Stimulated activated CD4-positive, alpha-beta T cell treated with anti-CD3 and anti-CD28 coated beads, Interleukin-15, amount 100 ng/mL, for 24 hours (primary cell): ENCODE measurements around the gene SHQ1.
"Not testable (repeated sequence)": the region's sequence is repeated elsewhere in the genome, so short reads cannot be mapped to it uniquely, and the experiment has no call there.

Experiments used
- DNase-seq: peaks from one replicate; pipeline ENCODE4 v3.0.0-alpha.2; 2020

SHQ1 gene

GRCh38 chr3:72798552-72799195, 49.6 kb downstream of the SHQ1 start:
- DNase-seq = no peak

GRCh38 chr3:72797773-72798543, 50.3 kb downstream of the SHQ1 start:
- no peak for DNase-seq

GRCh38 chr3:72794079-72794478, 54.2 kb downstream of the SHQ1 start:
- no peak for DNase-seq

- no peak for DNase-seq
These were observed 57.1 kb downstream of the SHQ1 start for GRCh38 chr3:72791161-72791560.

GRCh38 chr3:72789786-72790185, 58.5 kb downstream of the SHQ1 start:
- no peak for DNase-seq

GRCh38 chr3:72788232-72788631, 60.0 kb downstream of the SHQ1 start:
- DNase-seq = not testable (repeated sequence)

- DNase-seq = no peak
These were observed 61.6 kb downstream of the SHQ1 start for GRCh38 chr3:72786668-72787067.

GRCh38 chr3:72784226-72784625, 64.0 kb downstream of the SHQ1 start:
- DNase-seq = no peak

GRCh38 chr3:72782521-72782920, 65.7 kb downstream of the SHQ1 start:
- no peak for DNase-seq

GRCh38 chr3:72769758-72770540, 78.3 kb downstream of the SHQ1 start:
- DNase-seq = no peak

GRCh38 chr3:72768936-72769335, 79.3 kb downstream of the SHQ1 start:
- DNase-seq = no peak

GRCh38 chr3:72768481-72768880, 79.8 kb downstream of the SHQ1 start:
- no peak for DNase-seq

GRCh38 chr3:72768006-72768441, 80.2 kb downstream of the SHQ1 start:
- no peak for DNase-seq

GRCh38 chr3:72766866-72767265, 81.4 kb downstream of the SHQ1 start:
- DNase-seq = no peak

- no peak for DNase-seq
These were observed 84.3 kb downstream of the SHQ1 start for GRCh38 chr3:72763751-72764440.

- no peak for DNase-seq
These were observed 86.8 kb downstream of the SHQ1 start for GRCh38 chr3:72761410-72761809.

- DNase-seq = no peak
These were observed 88.0 kb downstream of the SHQ1 start for GRCh38 chr3:72760225-72760624.

GRCh38 chr3:72756900-72757299, 91.3 kb downstream of the SHQ1 start:
- peak; percentile 47 for DNase-seq

GRCh38 chr3:72754582-72754981, 93.7 kb downstream of the SHQ1 start:
- no peak for DNase-seq

- DNase-seq = no peak
These were observed 94.8 kb downstream of the SHQ1 start for GRCh38 chr3:72753495-72753894.

GRCh38 chr3:72750405-72750965, 97.8 kb downstream of the SHQ1 start:
- DNase-seq = no peak

GRCh38 chr3:72748659-72749058, 99.6 kb downstream of the SHQ1 start:
- no peak for DNase-seq
